HepG2 (cell line): ENCODE data around the gene CLTCL1. TPM values are rescaled to one million over a fixed set of nuclear protein-coding genes. Genes with fewer than 3 reads are reported as not detected.

ENCODE experiments used
- ATAC-seq: fragments of 200-7000 bp; cut with Tn5 transposase; 3 replicates; pipeline ENCODE4 v1.9.1; 2020; ENCODE audit warnings: mild to moderate bottlenecking, moderate library complexity
- BruUV-seq: library from RNA; stranded (reverse); fragments of 400-500 nt; replicated peaks from 2 replicates; lab custom pipeline; 2021; lab: Mats Ljungman, UMichigan
- CTCF ChIA-PET: fragments of 300-600 bp; formaldehyde crosslinking; extraction: SDS; loops from one replicate; lab custom pipeline; 2021; ENCODE audit warnings: low total read pairs, inconsistent platforms, low intra/inter-chr PET ratio; lab: Yijun Ruan, JAX
- POLR2A ChIA-PET: fragments of 350-600 bp; sonication (Branson Sonifier 250); formaldehyde crosslinking; loops from one replicate; lab custom pipeline; 2020; ENCODE audit warnings: antibody characterized with exemption, inconsistent platforms; lab: Yijun Ruan, JAX
- DNase-seq: peaks from one replicate; pipeline ENCODE4 v3.0.0-alpha.2; 2015; ENCODE audit warnings: low spot score
- FAIRE-seq: peaks from 3 replicates; lab custom pipeline; 2011; peaks lifted over from hg19 to GRCh38; lab: Jason Lieb, UNC
- H2AFZ ChIP-seq: one replicate; pipeline ENCODE4 v1.6.1; 2011; ENCODE audit warnings: low read length, inconsistent platforms
- H3K27ac ChIP-seq: fragments of 300-600 bp; 3 replicates; pipeline ENCODE4 v1.8.0; 2011; ENCODE audit warnings: mixed run types, mild to moderate bottlenecking, mixed read lengths, low read length, inconsistent platforms; ENCODE audit not compliant: insufficient read depth; ENCODE audit errors: extremely low read length
- H3K27me3 ChIP-seq, 2 experiments: fragments of 200-600 bp in 1 of 2; 2 replicates in 1 of 2; 3 replicates in 1 of 2; pipeline versions ENCODE4 v1.6.0 to v1.8.0; 2011; ENCODE audit warnings: low read length in 2 of 2, mild to moderate bottlenecking in 2 of 2, moderate library complexity in 2 of 2, inconsistent platforms in 1 of 2; ENCODE audit not compliant: insufficient read depth in 2 of 2, control insufficient read depth in 1 of 2
- H3K36me3 ChIP-seq, 2 experiments: fragments of 200-600 bp in 1 of 2; replicated peaks in 1 of 2; 2 replicates in 1 of 2; 3 replicates in 1 of 2; pipeline versions ENCODE4 v1.5.1 to v1.8.0; 2011; ENCODE audit warnings: low read length in 2 of 2, inconsistent platforms in 1 of 2; ENCODE audit not compliant: insufficient read depth in 2 of 2, control insufficient read depth in 1 of 2
- H3K4me1 ChIP-seq: 2 replicates; pipeline ENCODE4 v1.5.1; 2012; ENCODE audit warnings: low read length, inconsistent platforms; ENCODE audit not compliant: insufficient read depth
- H3K4me2 ChIP-seq: 2 replicates; pipeline ENCODE4 v1.6.0; 2011; ENCODE audit warnings: low read depth, low read length, inconsistent platforms
- H3K4me3 ChIP-seq, 3 experiments: fragments of 200-600 bp in 1 of 3; sonication (generic), shearing (Covaris generic) in 1 of 3; replicated peaks in 1 of 3; 2 replicates each; pipeline ENCODE4 v1.5.1; 2011 to 2016; ENCODE audit warnings: low read length in 3 of 3, inconsistent platforms in 2 of 3, low read depth in 2 of 3, mild to moderate bottlenecking in 2 of 3, control low read depth in 1 of 3, mixed read lengths in 1 of 3; ENCODE audit not compliant: insufficient read depth in 1 of 3
- H3K79me2 ChIP-seq: one replicate; pipeline ENCODE4 v1.6.1; 2011; ENCODE audit warnings: low read length, inconsistent platforms; ENCODE audit not compliant: insufficient read depth
- H3K9ac ChIP-seq: 2 replicates; pipeline ENCODE4 v1.6.0; 2011; ENCODE audit warnings: mild to moderate bottlenecking, low read depth, low read length, inconsistent platforms; ENCODE audit not compliant: insufficient read depth
- H3K9me3 ChIP-seq: 2 replicates; pipeline ENCODE4 v1.5.1; 2012; ENCODE audit warnings: mild to moderate bottlenecking, low read length
- H4K20me1 ChIP-seq: 2 replicates; pipeline ENCODE4 v1.6.0; 2011; ENCODE audit warnings: inconsistent platforms, mild to moderate bottlenecking, low read length, moderate library complexity; ENCODE audit not compliant: insufficient read depth
- ARID4A ChIP-seq: sonication (generic); formaldehyde crosslinking; IDR thresholded peaks from 2 replicates; pipeline ENCODE4 v1.5.0; 2020; ENCODE audit warnings: mild to moderate bottlenecking, missing genetic modification reagents, borderline replicate concordance
- GATAD1 ChIP-seq: IDR thresholded peaks from 2 replicates; pipeline ENCODE4 v1.6.1; 2016; ENCODE audit warnings: missing genetic modification reagents, missing compliant biosample characterization
- PAWR ChIP-seq: sonication (generic); formaldehyde crosslinking; IDR thresholded peaks from 2 replicates; pipeline ENCODE4 v1.4.0; 2020; ENCODE audit warnings: missing genetic modification reagents, mild to moderate bottlenecking, borderline replicate concordance
- PHF8 ChIP-seq: sonication (generic); formaldehyde crosslinking; IDR thresholded peaks from 2 replicates; pipeline ENCODE4 v1.5.0; 2020; ENCODE audit warnings: missing genetic modification reagents
- TBP ChIP-seq: sonication (generic); formaldehyde crosslinking; IDR thresholded peaks from 2 replicates; pipeline ENCODE4 v1.5.0; 2020; ENCODE audit warnings: missing genetic modification reagents
- U2AF2 ChIP-seq: fragments of 200-400 bp; formaldehyde crosslinking; IDR thresholded peaks from 2 replicates; pipeline ENCODE4 v1.6.1; 2017; ENCODE audit warnings: low read depth, mild to moderate bottlenecking, low read length
- ZFYVE20 ChIP-seq: sonication (generic); formaldehyde crosslinking; IDR thresholded peaks from 2 replicates; pipeline ENCODE4 v1.8.0; 2023; ENCODE audit warnings: low read depth, mild to moderate bottlenecking, moderate library complexity, missing genetic modification reagents, borderline replicate concordance
- ZNF260 ChIP-seq: sonication (generic); formaldehyde crosslinking; IDR thresholded peaks from 2 replicates; pipeline ENCODE4 v1.4.0; 2020; ENCODE audit warnings: missing genetic modification reagents, low read depth, mild to moderate bottlenecking, borderline replicate concordance
- ZNF317 ChIP-seq: sonication (generic); formaldehyde crosslinking; IDR thresholded peaks from 2 replicates; pipeline ENCODE4 v1.5.0; 2020; ENCODE audit warnings: mild to moderate bottlenecking, missing genetic modification reagents
- ZNF672 ChIP-seq: sonication (generic); formaldehyde crosslinking; IDR thresholded peaks from 2 replicates; pipeline ENCODE4 v1.8.1; 2022; ENCODE audit warnings: missing genetic modification reagents
- ZSCAN12 ChIP-seq: sonication (generic); formaldehyde crosslinking; IDR thresholded peaks from 2 replicates; pipeline ENCODE4 v1.9.0; 2021; ENCODE audit warnings: mild to moderate bottlenecking, missing genetic modification reagents
- WGBS: methylation state at CpG from one replicate; pipeline ENCODE4 v1.1.6; 2017; ENCODE audit warnings: low lambda C conversion rate; 5-methylcytosine and 5-hydroxymethylcytosine counted together
- in situ Hi-C: cut with HindIII; loops from 2 replicates; pipeline ENCODE4 v1.10.0; 2017; ENCODE audit warnings: low pct_unique_long_range_greater_than_20kb; ENCODE audit not compliant: extremely low pct_ligation_motif_present
- intact Hi-C: fragments of 100-400 bp; cut with micrococcal nuclease; formaldehyde crosslinking; loops from one replicate; pipeline ENCODE4 v1.10.0; 2022; ENCODE audit not compliant: unreplicated experiment
- polyA plus RNA-seq, 8 experiments: library from polyadenylated mRNA; depleted of rRNA in 3 of 8; stranded (reverse) in 7 of 8; unstranded in 1 of 8; fragments of >200 nt; fragmentation: Illumina TruSeq in 4 of 8; extraction: Trizol in 4 of 8; gene quantifications; 2 replicates each; pipeline versions ENCODE4 v1.2.1 to v1.2.3, GENCODE V29; 2011 to 2016; ENCODE audit warnings: low read depth in 4 of 8, missing spikeins in 1 of 8, mixed read lengths in 1 of 8; ENCODE audit not compliant: insufficient read depth in 1 of 8
- total RNA-seq, 5 experiments: library from RNA; depleted of rRNA; stranded (reverse); fragments of >200 nt; fragmentation: Illumina TruSeq; extraction: Trizol; gene quantifications; 2 replicates each; pipeline ENCODE4 v1.2.3, GENCODE V29; 2016; ENCODE audit warnings: low read depth in 1 of 5
- TF ChIP-seq, protein P1 (sequence below), 2 experiments: IDR thresholded peaks; 2 replicates each; pipeline ENCODE4 v1.6.1; 2011 to 2012; ENCODE audit warnings: low read length in 2 of 2, borderline replicate concordance in 1 of 2, low read depth in 1 of 2, mild to moderate bottlenecking in 1 of 2, moderate library complexity in 1 of 2

The CLTCL1 gene
- total and polyA plus RNA-seq, 2 of the 13 experiments (the other 11 are each of a cell fraction or from before 2014, with no cell fraction given): 8.1 to 10.9 TPM

- H3K27ac ChIP-seq: no peak overlapping the region
- no peak for TF ChIP-seq GATAD1 (CRISPR knock-in tag)
- TF ChIP-seq ZNF260 (CRISPR knock-in tag): no peak
- no peak for TF ChIP-seq ZSCAN12 (CRISPR knock-in tag)
- no peak for TF ChIP-seq U2AF2
- TF ChIP-seq PAWR (CRISPR knock-in tag): no peak
- TF ChIP-seq PHF8 (CRISPR knock-in tag): no peak
- TF ChIP-seq TBP (CRISPR knock-in tag): no peak
- no peak for TF ChIP-seq ZNF317
- no peak for TF ChIP-seq ARID4A (CRISPR knock-in tag)
- TF ChIP-seq ZFYVE20 (CRISPR knock-in tag): no peak
- TF ChIP-seq, protein P1, sequence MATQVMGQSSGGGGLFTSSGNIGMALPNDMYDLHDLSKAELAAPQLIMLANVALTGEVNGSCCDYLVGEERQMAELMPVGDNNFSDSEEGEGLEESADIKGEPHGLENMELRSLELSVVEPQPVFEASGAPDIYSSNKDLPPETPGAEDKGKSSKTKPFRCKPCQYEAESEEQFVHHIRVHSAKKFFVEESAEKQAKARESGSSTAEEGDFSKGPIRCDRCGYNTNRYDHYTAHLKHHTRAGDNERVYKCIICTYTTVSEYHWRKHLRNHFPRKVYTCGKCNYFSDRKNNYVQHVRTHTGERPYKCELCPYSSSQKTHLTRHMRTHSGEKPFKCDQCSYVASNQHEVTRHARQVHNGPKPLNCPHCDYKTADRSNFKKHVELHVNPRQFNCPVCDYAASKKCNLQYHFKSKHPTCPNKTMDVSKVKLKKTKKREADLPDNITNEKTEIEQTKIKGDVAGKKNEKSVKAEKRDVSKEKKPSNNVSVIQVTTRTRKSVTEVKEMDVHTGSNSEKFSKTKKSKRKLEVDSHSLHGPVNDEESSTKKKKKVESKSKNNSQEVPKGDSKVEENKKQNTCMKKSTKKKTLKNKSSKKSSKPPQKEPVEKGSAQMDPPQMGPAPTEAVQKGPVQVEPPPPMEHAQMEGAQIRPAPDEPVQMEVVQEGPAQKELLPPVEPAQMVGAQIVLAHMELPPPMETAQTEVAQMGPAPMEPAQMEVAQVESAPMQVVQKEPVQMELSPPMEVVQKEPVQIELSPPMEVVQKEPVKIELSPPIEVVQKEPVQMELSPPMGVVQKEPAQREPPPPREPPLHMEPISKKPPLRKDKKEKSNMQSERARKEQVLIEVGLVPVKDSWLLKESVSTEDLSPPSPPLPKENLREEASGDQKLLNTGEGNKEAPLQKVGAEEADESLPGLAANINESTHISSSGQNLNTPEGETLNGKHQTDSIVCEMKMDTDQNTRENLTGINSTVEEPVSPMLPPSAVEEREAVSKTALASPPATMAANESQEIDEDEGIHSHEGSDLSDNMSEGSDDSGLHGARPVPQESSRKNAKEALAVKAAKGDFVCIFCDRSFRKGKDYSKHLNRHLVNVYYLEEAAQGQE (IDR thresholded peaks at IDR 0.05; ENCODE audit: borderline replicate concordance in 1 of 2, low read depth in 1 of 2, low read length in 2 of 2): no peak
- TF ChIP-seq ZNF672: no peak
- in situ Hi-C loops: no loop called here
- no peak overlapping the region for H3K4me3 ChIP-seq
- no peak for FAIRE-seq
- DNase-seq: no peak
- no peak overlapping the region for H2AFZ ChIP-seq
- ChIA-PET CTCF (no interaction called here), POLR2A (no interaction called here)
- no peak overlapping the region for H3K4me2 ChIP-seq
- no peak overlapping the region for H3K9ac ChIP-seq
- H3K36me3 ChIP-seq: no peaks in the 10 kb centered on the region
- H3K4me1 ChIP-seq: no peaks in the 10 kb centered on the region
- ATAC-seq: no peak
- H3K27me3 ChIP-seq: no peaks in the 10 kb centered on the region; a peak in 1 of 5 replicates
- H4K20me1 ChIP-seq: no peaks in the 10 kb centered on the region
- intact Hi-C loops: loop anchor here (10.0 kb wide), 1 partner anchor 171 kb away; the partner anchor contains the start of genes CDC45 and UFD1
- no peaks in the 10 kb centered on the region for H3K79me2 ChIP-seq
- WGBS: 20% methylated on average over 1 of the region's 1 CpG
- H3K9me3 ChIP-seq: no peaks in the 10 kb centered on the region
- no TSS peak for BruUV-seq
Observed at GRCh38 chr22:19303785-19304184, 12.3 kb upstream of the CLTCL1 start.
